ENCODE measurements around the gene INTS6L.

DNA sequence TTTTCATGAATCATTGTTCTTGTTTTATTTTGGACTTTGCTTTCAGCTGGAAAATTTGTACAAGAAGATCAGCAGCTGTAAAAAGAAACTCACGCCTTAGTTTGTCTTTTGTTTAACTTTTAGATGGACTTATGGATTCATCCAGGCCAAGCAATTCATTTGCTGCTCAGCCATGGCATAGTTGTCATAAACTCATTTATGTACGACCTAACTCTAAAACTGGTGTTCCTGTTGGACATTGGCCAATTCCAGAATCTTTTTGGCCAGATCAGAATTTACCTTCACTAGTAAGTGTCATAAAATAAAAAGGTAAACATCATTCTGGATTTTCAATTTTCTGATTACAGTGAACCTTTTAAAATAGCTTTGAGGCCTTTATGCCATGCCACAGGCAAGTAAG lies 29.1 kb downstream of the INTS6L start:
- TF ChIP-seq, protein P1, sequence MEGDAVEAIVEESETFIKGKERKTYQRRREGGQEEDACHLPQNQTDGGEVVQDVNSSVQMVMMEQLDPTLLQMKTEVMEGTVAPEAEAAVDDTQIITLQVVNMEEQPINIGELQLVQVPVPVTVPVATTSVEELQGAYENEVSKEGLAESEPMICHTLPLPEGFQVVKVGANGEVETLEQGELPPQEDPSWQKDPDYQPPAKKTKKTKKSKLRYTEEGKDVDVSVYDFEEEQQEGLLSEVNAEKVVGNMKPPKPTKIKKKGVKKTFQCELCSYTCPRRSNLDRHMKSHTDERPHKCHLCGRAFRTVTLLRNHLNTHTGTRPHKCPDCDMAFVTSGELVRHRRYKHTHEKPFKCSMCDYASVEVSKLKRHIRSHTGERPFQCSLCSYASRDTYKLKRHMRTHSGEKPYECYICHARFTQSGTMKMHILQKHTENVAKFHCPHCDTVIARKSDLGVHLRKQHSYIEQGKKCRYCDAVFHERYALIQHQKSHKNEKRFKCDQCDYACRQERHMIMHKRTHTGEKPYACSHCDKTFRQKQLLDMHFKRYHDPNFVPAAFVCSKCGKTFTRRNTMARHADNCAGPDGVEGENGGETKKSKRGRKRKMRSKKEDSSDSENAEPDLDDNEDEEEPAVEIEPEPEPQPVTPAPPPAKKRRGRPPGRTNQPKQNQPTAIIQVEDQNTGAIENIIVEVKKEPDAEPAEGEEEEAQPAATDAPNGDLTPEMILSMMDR (IDR thresholded peaks at IDR 0.05): no peak
- TF ChIP-seq POLR2A (IDR thresholded peaks at IDR 0.05) (no peak), POLR2AphosphoS5 (IDR thresholded peaks at IDR 0.05) (no peak)
